ENCODE results near the gene PIK3C2G. TPM values are rescaled to one million over a fixed set of nuclear protein-coding genes. Genes with fewer than 3 reads are reported as not detected.

The PIK3C2G gene
- total and polyA plus RNA-seq, 4 donors, result 4.9 to 40.1 (median 19.4) TPM

DNA sequence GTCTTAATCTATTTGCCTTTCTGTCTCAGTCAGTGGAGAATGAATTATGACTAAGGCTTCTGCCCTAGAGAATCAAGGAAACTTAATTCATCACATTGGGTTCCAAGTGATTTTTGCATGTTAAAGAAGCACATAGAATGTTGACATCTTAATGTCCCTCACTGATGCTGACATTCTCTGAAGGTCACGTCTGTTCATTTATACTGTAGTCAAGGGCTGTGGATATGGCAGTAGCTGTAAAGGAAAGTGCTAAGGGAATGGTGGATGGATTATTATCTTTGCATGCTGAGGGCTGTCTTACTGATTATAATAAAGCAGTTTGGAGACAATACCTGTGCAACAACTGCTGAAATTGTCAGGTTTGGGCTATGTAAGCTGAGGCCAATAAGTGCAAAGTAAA is 315.3 kb downstream of the PIK3C2G start:
- TF ChIP-seq HNF4A (conservative IDR thresholded peaks at IDR 0.05), result no peak
- TF ChIP-seq, protein P1, sequence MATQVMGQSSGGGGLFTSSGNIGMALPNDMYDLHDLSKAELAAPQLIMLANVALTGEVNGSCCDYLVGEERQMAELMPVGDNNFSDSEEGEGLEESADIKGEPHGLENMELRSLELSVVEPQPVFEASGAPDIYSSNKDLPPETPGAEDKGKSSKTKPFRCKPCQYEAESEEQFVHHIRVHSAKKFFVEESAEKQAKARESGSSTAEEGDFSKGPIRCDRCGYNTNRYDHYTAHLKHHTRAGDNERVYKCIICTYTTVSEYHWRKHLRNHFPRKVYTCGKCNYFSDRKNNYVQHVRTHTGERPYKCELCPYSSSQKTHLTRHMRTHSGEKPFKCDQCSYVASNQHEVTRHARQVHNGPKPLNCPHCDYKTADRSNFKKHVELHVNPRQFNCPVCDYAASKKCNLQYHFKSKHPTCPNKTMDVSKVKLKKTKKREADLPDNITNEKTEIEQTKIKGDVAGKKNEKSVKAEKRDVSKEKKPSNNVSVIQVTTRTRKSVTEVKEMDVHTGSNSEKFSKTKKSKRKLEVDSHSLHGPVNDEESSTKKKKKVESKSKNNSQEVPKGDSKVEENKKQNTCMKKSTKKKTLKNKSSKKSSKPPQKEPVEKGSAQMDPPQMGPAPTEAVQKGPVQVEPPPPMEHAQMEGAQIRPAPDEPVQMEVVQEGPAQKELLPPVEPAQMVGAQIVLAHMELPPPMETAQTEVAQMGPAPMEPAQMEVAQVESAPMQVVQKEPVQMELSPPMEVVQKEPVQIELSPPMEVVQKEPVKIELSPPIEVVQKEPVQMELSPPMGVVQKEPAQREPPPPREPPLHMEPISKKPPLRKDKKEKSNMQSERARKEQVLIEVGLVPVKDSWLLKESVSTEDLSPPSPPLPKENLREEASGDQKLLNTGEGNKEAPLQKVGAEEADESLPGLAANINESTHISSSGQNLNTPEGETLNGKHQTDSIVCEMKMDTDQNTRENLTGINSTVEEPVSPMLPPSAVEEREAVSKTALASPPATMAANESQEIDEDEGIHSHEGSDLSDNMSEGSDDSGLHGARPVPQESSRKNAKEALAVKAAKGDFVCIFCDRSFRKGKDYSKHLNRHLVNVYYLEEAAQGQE (IDR thresholded peaks at IDR 0.05), result no peak
- TF ChIP-seq YY1 (IDR thresholded peaks at IDR 0.05), result no peak
- TF ChIP-seq JUND (IDR thresholded peaks at IDR 0.05), result no peak
- TF ChIP-seq, protein P2, sequence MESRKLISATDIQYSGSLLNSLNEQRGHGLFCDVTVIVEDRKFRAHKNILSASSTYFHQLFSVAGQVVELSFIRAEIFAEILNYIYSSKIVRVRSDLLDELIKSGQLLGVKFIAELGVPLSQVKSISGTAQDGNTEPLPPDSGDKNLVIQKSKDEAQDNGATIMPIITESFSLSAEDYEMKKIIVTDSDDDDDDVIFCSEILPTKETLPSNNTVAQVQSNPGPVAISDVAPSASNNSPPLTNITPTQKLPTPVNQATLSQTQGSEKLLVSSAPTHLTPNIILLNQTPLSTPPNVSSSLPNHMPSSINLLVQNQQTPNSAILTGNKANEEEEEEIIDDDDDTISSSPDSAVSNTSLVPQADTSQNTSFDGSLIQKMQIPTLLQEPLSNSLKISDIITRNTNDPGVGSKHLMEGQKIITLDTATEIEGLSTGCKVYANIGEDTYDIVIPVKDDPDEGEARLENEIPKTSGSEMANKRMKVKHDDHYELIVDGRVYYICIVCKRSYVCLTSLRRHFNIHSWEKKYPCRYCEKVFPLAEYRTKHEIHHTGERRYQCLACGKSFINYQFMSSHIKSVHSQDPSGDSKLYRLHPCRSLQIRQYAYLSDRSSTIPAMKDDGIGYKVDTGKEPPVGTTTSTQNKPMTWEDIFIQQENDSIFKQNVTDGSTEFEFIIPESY (IDR thresholded peaks at IDR 0.05), result no peak
- no peak for TF ChIP-seq TAF1 (conservative IDR thresholded peaks at IDR 0.05)
- no peak for TF ChIP-seq GABPA (IDR thresholded peaks at IDR 0.05 in 1 of 2, conservative IDR thresholded peaks at IDR 0.05 in 1 of 2)
- no peak for TF ChIP-seq RXRA (IDR thresholded peaks at IDR 0.05)
- no peak for TF ChIP-seq EGR1 (IDR thresholded peaks at IDR 0.05; ENCODE audit: low read depth in 2 of 2)
- TF ChIP-seq FOXA2 (IDR thresholded peaks at IDR 0.05), result no peak
- no peak for TF ChIP-seq SP1 (IDR thresholded peaks at IDR 0.05)
- TF ChIP-seq FOXA1 (IDR thresholded peaks at IDR 0.05), result no peak
- no peak for TF ChIP-seq NR2F2 (IDR thresholded peaks at IDR 0.05)
- no peak for TF ChIP-seq RAD21 (IDR thresholded peaks at IDR 0.05)
- no peak for TF ChIP-seq HNF4G (IDR thresholded peaks at IDR 0.05)
- TF ChIP-seq, protein P3, sequence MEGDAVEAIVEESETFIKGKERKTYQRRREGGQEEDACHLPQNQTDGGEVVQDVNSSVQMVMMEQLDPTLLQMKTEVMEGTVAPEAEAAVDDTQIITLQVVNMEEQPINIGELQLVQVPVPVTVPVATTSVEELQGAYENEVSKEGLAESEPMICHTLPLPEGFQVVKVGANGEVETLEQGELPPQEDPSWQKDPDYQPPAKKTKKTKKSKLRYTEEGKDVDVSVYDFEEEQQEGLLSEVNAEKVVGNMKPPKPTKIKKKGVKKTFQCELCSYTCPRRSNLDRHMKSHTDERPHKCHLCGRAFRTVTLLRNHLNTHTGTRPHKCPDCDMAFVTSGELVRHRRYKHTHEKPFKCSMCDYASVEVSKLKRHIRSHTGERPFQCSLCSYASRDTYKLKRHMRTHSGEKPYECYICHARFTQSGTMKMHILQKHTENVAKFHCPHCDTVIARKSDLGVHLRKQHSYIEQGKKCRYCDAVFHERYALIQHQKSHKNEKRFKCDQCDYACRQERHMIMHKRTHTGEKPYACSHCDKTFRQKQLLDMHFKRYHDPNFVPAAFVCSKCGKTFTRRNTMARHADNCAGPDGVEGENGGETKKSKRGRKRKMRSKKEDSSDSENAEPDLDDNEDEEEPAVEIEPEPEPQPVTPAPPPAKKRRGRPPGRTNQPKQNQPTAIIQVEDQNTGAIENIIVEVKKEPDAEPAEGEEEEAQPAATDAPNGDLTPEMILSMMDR (IDR thresholded peaks at IDR 0.05; ENCODE audit: low read depth, low read length, missing input control), result no peak
- no peak for TF ChIP-seq MAX (IDR thresholded peaks at IDR 0.05)
- TF ChIP-seq, protein P4, sequence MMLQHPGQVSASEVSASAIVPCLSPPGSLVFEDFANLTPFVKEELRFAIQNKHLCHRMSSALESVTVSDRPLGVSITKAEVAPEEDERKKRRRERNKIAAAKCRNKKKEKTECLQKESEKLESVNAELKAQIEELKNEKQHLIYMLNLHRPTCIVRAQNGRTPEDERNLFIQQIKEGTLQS (IDR thresholded peaks at IDR 0.05), result no peak
- no peaks in the 10 kb centered on the region for H3K9me3 ChIP-seq (ENCODE audit: control insufficient read depth in 4 of 4, low read length in 3 of 4)
- 87% methylated on average over 1 of the region's 1 CpG for WGBS

More for the DNA sequence above, 315.3 kb downstream of the PIK3C2G start:
- H3K4me1 ChIP-seq (ENCODE audit: control insufficient read depth in 4 of 4, insufficient read depth in 4 of 4, low read length in 3 of 4), result no peaks in the 10 kb centered on the region
- H3K27ac ChIP-seq (ENCODE audit: low read depth in 1 of 2, low read length in 2 of 2), result no peak overlapping the region
- H3K36me3 ChIP-seq (ENCODE audit: control insufficient read depth in 4 of 4, insufficient read depth in 3 of 4, low read depth in 1 of 4, low read length in 3 of 4), result peaks cover 0 to 9% (median 5%) of the 10 kb centered on the region in 4 donors
- H3K9ac ChIP-seq (ENCODE audit: low read depth in 1 of 2, low read length in 2 of 2), result no peak overlapping the region
- H3K27me3 ChIP-seq (ENCODE audit: control insufficient read depth in 4 of 4, insufficient read depth in 4 of 4, low read length in 3 of 4), result no peaks in the 10 kb centered on the region
- no peak overlapping the region for H3K4me3 ChIP-seq (ENCODE audit: low read depth in 1 of 3, low read length in 3 of 3)
- no peak for DNase-seq (ENCODE audit: low spot score)
